AG04449 (cell line): Measurements from ENCODE around the gene ETS1.
"Not testable (repeated sequence)": the region's sequence is repeated elsewhere in the genome, so short reads cannot be mapped to it uniquely, and the experiment has no call there.

Source experiments
- CTCF ChIA-PET: fragments of 350-600 bp; formaldehyde crosslinking; extraction: SDS; loops from one replicate; lab custom pipeline; 2021; ENCODE audit warnings: antibody characterized with exemption; lab: Yijun Ruan, JAX
- POLR2A ChIA-PET: fragments of 400-600, 350-600 bp; formaldehyde crosslinking; extraction: SDS; loops from one replicate; lab custom pipeline; 2020; ENCODE audit warnings: antibody characterized with exemption, inconsistent platforms; lab: Yijun Ruan, JAX
- DNase-seq: peaks from one replicate; pipeline ENCODE4 v3.0.0-alpha.2; 2010; ENCODE audit warnings: low read depth, low spot score
- H3K4me3 ChIP-seq: 2 replicates; pipeline ENCODE4 v1.5.1; 2011; ENCODE audit warnings: low read depth, mild to moderate bottlenecking, control low read depth, low read length
- CTCF ChIP-seq: IDR thresholded peaks from one replicate; pipeline ENCODE4 v1.5.1; 2011; ENCODE audit warnings: mild to moderate bottlenecking, moderate library complexity, low read length, control low read depth, inconsistent platforms; ENCODE audit not compliant: insufficient read depth; ENCODE audit errors: missing control alignments

The ETS1 gene

GRCh38 chr11:128456566-128457268, 130.6 kb downstream of the ETS1 start:
- no peak overlapping the region for H3K4me3 ChIP-seq
- CTCF ChIA-PET = interaction anchor here (1.4 to 5.9 kb wide), 3 partner anchors 166 to 299 kb away, joined by 5 to 39 read pairs (median 5); no protein-coding TSS in a partner anchor
- DNase-seq = no peak
- POLR2A ChIA-PET = interaction anchor here (0.6 kb wide), 1 partner anchor 64 kb away, joined by 3 read pairs; no protein-coding TSS in a partner anchor
- no peak for TF ChIP-seq CTCF

DNA sequence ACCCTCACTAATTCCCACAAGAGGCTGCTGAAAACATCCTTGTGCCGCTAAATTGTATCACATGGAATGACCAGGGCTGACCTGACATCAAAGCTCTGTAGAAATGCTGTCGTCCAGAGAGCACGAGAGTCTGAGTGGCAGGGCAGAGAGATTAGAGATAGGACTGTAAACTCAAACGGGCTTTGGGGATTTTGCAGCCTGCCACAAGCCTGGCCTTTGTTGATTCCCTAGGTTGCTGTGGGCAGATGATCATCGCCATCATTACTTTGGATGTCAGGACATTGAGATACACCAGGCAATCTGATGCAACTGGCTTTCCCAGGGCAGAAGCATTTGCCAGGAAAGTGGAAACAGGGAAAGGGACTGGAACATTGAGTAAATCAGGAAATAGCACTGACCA, 131.6 kb downstream of the ETS1 start:
- no peak for TF ChIP-seq CTCF
- CTCF ChIA-PET = interaction anchor here (1.2 to 1.5 kb wide), 2 partner anchors 9 to 176 kb away, joined by 3 to 9 read pairs; no protein-coding TSS in a partner anchor
- POLR2A ChIA-PET = interaction anchor here (1.3 kb wide), 1 partner anchor 62 kb away, joined by 3 read pairs; no protein-coding TSS in a partner anchor
- no peak overlapping the region for H3K4me3 ChIP-seq
- DNase-seq = no peak

DNA sequence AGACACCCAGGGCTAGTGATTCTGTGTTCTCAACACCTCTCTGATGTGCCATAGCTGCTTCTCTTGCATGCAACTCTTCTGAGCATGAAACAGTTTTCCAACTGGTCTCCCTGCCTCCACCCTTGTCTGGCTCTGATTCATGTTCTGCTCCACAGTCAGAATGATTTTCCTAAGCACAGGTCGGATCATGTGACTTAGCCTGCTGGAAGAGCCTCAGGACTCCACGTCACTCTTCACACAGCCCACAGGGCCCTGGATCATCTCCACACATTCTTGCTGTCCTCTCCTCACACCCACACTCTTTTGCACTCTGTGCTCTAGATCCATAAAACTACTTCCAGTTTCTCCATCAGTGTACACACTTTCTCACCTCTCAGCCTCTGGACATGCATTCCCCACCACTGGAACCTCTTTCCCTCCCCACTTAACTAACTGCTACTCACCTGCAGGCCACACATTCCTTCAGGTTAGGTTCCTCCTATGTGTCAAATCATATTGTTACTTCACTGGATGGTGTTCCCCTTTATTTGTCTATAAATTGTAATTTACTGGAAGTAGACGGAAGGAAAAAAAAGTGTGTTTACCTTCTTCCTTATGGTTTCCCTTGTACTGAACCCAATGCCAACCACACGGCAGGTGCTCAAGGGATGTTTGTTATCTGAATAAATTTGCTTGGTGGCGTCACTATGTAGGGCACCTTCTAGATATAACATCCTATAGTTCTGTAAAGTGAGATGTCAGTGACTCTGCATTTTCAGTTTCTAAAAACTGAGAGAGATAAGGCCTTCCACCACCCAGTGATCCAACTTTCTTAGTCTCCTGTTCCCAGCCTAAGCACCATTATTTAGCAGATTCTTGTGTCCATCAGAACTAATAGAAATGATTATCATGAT, 133.7 kb downstream of the ETS1 start:
- ChIA-PET CTCF (interaction anchor here (0.7 to 1.3 kb wide), 3 partner anchors 14 to 177 kb away, joined by 3 to 4 read pairs (median 4); no protein-coding TSS in a partner anchor), POLR2A (interaction anchor here (1.2 kb wide), 1 partner anchor 14 kb away, joined by 3 read pairs; no protein-coding TSS in a partner anchor)
- TF ChIP-seq CTCF = no peak
- peak; percentile 93 for DNase-seq
- H3K4me3 ChIP-seq = no peak overlapping the region

DNA sequence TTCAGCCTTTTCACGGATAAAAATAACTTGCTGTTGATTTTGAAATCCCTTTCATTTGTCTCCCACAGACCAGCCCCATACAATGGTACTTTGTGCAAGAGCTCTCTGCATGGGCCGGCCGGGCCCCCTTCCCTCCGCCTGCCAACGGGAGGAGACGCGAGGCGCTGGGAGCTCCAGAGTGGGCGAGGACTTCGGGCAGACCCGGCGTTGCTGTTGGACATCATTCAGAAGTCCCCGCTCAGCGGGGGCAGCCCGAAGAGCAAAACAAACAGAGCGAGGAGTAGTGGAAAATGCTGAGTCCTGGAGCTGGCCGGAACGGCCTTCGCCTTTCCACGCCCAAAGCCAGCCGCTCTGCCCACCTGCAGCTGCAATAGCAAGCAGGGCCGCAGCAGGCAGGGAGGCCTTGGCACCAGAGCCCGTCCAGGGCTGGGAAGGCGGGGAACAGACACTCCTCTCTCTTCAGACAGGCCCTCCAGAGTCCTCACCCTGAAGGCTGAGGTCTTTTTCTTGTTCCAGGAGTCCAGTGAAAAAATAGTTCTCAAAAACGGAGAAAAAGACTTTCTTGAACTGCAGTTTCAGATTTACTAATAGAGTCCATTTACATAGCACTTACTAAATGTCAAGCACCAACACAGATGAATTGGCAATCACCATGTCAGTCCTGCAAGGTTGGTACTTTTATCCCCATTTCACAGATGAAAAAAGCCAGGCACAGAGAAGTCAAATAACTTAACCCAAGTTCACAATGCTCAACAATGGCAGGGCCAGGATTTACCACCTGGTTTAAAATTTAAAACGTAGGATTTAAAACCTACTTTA, 135.5 kb downstream of the ETS1 start:
- no peak overlapping the region for H3K4me3 ChIP-seq
- ChIA-PET POLR2A (interaction anchor here (0.8 to 1.2 kb wide), 2 partner anchors 16 to 50 kb away, joined by 3 to 4 read pairs; no protein-coding TSS in a partner anchor), CTCF (interaction anchor here (0.6 kb wide), 1 partner anchor 17 kb away, joined by 3 read pairs; no protein-coding TSS in a partner anchor)
- TF ChIP-seq CTCF = no peak
- no peak for DNase-seq

- POLR2A ChIA-PET = no interaction called here
- CTCF ChIA-PET = interaction anchor here (0.6 kb wide), 1 partner anchor 16 kb away, joined by 3 read pairs; no protein-coding TSS in a partner anchor
- no peak for DNase-seq
- no peak for TF ChIP-seq CTCF
- H3K4me3 ChIP-seq = no peak overlapping the region
These were observed 136.3 kb downstream of the ETS1 start for GRCh38 chr11:128450882-128451651.

DNA sequence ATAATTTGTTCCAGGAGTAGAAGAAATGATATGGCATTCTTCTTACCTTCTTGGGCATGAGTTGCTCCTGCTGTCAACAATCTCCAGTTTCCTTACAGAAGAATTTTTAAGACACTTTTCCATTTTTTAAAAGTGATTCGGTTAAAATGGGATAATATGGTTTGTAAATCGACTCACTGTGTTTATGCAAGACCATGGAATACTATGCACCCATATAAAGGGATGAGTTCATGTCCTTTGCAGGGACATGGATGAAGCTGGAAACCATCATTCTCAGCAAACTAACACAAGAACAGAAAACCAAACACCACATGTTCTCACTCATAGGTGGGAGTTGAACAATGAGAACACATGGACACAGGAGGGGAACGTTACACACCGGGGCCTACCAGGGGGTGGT, 136.9 kb downstream of the ETS1 start:
- CTCF ChIA-PET = interaction anchor here (0.8 kb wide), 1 partner anchor 8 kb away, joined by 3 read pairs; no protein-coding TSS in a partner anchor
- DNase-seq, H3K4me3 ChIP-seq, POLR2A ChIA-PET: not testable (repeated sequence)
